GM10266 (cell line): ENCODE data around the gene NPC1L1.

Experiments used
- DNase-seq: peaks from one replicate; pipeline ENCODE4 v3.0.0; 2012; ENCODE audit errors: extremely low spot score
- TF ChIP-seq, protein P1 (sequence below): IDR thresholded peaks from 2 replicates; pipeline ENCODE4 v1.5.1; 2012; ENCODE audit warnings: mild to moderate bottlenecking, low read depth; ENCODE audit not compliant: control insufficient read depth, insufficient read depth; ENCODE audit errors: missing control alignments

The NPC1L1 gene

DNA sequence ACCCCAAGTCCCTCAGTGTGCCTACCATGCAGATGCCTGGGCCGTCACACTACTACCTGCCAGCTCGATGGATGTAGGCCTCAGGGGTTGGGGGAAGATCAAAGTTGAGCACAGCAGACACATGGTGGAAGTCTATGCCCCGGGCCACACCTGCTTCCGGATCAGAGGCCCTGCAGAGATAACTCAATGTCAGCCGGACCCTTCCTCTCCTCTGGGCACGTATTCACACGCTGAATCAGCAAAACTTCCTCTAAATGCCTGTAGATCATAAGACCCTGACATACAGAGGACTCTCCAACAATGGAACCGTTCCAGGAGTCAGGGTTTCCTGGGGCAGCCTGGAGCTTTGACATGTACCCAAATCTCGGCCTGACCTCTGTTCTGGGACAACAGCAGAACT is 28.8 kb upstream of the NPC1L1 start:
- TF ChIP-seq, protein P1, sequence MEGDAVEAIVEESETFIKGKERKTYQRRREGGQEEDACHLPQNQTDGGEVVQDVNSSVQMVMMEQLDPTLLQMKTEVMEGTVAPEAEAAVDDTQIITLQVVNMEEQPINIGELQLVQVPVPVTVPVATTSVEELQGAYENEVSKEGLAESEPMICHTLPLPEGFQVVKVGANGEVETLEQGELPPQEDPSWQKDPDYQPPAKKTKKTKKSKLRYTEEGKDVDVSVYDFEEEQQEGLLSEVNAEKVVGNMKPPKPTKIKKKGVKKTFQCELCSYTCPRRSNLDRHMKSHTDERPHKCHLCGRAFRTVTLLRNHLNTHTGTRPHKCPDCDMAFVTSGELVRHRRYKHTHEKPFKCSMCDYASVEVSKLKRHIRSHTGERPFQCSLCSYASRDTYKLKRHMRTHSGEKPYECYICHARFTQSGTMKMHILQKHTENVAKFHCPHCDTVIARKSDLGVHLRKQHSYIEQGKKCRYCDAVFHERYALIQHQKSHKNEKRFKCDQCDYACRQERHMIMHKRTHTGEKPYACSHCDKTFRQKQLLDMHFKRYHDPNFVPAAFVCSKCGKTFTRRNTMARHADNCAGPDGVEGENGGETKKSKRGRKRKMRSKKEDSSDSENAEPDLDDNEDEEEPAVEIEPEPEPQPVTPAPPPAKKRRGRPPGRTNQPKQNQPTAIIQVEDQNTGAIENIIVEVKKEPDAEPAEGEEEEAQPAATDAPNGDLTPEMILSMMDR, result no peak
- no peak for DNase-seq

DNA sequence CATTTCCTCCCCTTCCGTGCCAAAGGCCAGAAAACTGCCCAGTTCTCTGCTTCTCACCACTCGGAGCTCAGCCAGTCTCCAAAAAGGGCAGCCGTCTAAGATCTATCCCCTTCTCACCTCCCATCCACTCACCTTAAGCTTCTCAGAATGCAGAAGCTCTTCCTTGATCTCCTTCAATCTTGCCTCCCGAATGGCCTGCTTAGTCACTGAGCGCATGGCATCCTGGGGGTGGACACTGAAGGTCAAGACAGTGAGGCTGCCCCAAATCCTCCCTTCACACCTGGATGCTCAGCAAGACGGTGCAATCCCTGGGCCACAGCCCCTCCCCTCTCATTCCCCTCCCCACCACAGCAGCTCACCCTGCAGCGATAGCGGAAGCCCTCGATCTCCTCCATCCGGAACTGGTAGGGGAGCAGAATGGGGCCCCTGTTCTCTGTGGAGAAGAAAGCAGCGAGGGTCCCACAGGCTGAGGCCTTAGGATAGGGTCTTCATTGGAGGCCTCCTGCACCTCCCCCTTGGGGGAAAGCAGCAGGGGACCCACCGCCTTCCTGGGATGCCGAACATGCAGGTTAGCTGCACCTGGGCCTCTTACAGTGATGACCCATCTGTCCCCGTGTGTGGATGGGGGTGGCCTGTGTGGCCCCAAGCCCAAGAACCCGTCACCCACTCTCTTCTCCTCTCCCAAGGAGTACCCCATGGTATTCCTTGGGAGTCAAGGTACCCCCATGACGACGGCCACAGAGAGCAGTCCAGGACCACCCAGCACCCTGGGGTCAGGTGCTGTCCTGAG is 27.8 kb upstream of the NPC1L1 start:
- TF ChIP-seq, protein P1, result no peak
- no peak for DNase-seq

DNA sequence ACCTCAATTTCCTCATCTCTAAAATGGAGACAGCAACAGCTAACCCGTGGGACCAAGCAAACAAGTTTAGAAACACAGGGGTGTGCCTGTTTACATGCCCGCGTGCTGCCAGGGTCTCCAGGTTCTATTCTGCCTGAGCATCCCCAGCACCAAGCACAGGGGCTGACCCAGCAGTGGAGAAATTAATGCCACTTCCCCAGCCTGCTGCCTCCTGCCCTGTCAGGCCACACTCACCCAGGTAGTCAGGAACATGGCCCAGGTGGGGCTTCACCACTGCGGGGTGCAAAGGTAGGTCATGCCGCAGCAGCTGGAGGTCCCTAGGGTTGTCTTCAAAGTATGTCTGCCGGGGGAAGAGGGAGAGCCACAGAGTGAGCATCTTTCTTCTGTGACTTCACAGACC is 26.8 kb upstream of the NPC1L1 start:
- TF ChIP-seq, protein P1, result no peak
- no peak for DNase-seq

DNA sequence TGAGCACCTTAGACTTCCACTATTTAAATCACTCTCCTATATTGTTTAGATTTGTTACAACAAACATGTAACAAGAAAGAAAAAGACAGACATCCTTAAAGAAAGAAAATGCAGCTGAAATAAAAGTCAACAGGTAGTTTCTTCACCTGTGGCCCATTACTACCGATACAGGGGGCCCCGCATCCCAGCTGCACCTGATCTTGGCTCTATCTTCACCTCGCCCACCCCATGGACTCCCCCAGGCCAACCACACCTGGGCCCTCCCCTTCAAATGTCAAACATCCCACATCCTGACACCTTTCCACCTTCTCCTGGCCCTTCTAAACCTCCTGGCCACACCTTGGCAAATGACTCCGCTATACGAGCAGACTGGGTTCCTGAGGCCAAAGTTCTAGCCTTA is 25.6 kb upstream of the NPC1L1 start:
- DNase-seq, result no peak
- TF ChIP-seq, protein P1, result no peak

DNA sequence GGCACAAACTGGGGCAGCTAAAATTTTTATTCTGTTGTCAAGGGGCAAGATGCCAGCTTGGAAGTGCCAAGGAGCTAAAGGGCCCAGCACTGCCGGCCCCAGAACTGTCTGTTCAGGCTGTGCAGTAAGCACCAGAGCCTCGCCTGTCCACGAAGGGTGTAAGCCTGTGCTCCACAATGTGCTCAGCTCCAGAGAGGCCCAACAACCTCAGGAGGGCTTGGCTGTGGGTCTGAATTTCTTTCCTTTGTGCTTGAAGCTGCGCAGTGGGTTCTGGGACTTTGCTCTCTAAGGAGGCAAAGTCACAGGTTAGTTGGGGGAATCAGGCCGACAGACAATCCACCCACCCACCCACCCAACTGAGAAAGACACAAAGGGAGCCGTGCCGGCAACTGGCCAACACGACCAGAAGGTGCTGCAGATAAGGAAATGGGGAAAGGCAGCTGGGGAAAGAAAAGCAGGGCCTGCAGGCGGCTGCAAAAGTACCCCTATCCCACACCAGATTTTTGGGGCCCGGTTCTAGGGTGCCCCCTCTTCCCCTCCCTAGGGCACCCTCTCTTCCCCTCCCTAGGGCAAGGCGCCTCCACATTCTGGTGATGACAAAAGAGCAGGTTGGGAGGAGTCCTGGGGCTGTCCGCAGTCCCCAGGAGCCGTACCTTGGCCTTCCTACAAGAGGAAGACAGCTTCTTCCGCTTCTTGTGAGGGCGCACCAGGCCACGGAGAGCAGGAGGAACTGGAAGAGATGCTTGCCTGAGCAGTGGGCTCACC is 24.8 kb upstream of the NPC1L1 start:
- TF ChIP-seq, protein P1, result no peak
- DNase-seq, result no peak

DNA sequence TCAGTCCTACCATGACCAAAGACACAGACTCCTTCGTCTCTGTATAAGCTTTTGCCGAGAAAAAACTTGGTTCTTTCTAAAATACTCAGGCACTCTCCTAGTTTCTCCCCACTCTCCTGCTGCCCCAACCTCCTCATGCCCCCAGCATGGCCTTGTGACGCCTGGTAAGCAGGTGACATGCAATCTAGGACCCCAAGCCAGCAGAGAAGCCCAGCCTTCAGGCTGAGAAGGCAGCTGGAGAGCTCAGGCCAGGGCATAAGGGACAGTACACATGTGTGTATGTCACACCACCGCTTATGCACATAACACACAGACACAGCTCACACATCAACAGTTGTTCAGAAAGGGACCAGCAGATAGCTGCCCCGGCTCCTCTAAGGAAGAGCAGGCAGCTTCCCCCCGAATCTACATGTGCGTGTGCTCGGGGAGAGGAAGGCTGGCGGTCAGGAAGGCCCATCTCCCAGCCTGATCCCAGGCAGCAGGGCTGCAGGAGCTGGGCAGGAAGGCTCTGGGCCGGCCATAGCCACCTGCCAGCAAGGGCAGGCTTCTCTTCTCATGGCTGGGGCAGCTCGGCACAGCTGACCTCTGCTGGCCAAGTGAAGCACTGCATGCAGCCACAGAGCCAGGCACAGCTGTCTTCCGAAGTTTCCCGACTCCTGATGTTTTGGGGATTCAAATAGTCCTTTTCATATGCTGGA is 24.1 kb upstream of the NPC1L1 start:
- TF ChIP-seq, protein P1, result peak; percentile 98
- peak; percentile 62 for DNase-seq
